ENCODE results near the gene TRHDE.

DNA sequence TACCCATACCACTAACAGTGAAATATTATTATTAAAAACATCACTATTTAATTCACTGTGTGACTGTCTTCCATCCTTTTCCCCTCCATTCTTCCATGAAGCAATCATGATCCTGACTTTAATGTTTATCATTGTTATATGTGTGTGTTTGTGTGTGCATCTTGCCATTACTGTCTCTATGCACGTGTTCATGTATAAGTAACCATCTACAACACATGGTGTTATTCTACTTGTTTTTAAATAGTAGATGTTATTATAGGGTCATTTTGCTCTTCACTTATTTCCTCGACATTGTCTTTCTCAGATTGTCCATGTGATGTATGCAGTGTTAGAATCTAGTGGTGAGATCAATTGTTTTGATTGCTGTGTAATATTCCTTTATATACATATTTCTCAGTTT is 195.8 kb downstream of the TRHDE start:
- TF ChIP-seq, protein P1, sequence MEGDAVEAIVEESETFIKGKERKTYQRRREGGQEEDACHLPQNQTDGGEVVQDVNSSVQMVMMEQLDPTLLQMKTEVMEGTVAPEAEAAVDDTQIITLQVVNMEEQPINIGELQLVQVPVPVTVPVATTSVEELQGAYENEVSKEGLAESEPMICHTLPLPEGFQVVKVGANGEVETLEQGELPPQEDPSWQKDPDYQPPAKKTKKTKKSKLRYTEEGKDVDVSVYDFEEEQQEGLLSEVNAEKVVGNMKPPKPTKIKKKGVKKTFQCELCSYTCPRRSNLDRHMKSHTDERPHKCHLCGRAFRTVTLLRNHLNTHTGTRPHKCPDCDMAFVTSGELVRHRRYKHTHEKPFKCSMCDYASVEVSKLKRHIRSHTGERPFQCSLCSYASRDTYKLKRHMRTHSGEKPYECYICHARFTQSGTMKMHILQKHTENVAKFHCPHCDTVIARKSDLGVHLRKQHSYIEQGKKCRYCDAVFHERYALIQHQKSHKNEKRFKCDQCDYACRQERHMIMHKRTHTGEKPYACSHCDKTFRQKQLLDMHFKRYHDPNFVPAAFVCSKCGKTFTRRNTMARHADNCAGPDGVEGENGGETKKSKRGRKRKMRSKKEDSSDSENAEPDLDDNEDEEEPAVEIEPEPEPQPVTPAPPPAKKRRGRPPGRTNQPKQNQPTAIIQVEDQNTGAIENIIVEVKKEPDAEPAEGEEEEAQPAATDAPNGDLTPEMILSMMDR (IDR thresholded peaks at IDR 0.05): no peak
- TF ChIP-seq POLR2A (IDR thresholded peaks at IDR 0.05): no peak

Measured in lower leg skin (tissue), 3 donors.